NK-92 treated with Interleukin-12 subunit alpha and Interleukin-12 subunit beta, amount 100 ng/mL, for 24 hours (cell line): ENCODE data around the gene TMEM80.
"Not testable (repeated sequence)": the region's sequence is repeated elsewhere in the genome, so short reads cannot be mapped to it uniquely, and the experiment has no call there.

Source experiments
- DNase-seq: peaks from one replicate; lab custom pipeline; 2025; lab: John Stamatoyannopoulos, UW

TMEM80 gene

GRCh38 chr11:679271-680207 is 16.1 kb upstream of the TMEM80 start:
- DNase-seq, result no peak

DNA sequence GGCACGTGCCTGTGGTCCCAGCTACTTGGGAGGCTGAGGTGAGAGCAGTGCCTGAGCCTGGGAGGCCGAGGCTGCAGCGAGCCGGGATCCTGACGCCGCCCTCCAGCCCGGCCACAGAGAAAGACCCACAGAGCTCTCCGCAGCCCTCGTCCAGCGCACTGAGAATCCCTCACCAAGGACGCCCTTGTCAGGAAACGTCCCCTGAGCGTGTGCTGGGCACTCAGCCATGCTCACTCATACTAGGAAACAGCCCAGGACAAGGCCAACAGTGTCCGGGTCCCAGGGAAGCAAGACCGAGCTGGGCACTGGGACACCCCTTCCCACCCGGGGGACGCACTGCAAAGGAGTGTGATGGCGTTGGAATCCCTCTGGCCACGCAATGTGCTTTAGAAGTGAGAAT is 15.1 kb upstream of the TMEM80 start:
- DNase-seq, result no peak

DNA sequence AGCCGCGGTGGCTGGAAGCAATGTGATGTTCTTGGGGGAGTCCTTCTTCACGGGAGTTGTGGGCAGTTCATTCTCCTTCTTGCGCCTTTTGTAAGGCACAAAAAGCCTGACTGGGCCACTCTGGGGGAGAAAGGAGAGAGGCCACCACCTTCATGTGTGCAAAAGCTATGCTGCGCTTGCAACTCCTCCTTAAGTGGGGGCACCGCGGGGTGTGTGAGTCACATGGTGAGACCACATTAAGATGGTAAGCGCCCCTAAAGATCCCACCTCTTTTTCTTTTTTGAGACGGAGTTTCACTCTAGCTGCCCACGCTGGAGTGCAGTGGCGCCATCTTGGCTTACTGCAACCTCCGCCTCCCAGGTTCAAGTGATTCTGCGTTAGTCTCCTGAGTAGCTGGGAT is 14.6 kb upstream of the TMEM80 start:
- no peak for DNase-seq

DNA sequence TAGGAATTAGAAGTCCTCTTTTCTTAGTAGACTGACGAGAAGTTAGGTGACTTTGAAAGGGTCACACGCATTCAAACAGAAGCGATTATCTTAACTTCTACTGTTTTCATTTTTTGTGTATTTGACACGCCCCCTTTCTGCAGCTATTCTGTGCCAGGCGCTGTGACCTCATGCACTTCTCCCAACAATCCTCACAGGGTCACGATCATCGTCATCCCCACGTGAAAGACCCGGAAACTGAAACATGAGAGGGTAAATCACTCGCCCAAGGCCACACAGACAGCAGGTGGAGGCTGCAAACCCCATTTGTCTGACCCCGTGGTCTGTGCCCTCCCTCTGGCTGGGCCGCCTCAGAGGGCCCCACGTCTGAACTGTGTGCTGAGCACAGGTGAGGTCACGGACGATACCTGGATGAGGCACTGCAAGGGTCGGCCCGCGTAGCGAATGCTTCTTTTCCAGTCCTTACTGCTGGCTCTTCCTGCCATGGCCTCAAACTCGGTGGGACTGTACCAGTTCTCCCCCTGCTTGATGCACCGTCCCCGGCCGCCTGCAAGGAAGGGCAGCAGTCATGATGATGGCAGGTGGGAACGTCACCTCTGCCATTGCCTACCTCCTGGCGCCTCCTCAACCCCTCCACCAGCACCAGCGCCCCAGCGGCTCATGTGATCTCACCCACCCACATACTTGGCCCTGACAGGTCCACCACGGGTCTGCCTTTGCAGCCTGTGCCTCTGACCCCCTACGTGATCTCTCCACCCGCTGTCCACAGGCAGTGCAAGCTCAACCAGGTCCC is 9.0 kb upstream of the TMEM80 start:
- DNase-seq, result no peak

DNA sequence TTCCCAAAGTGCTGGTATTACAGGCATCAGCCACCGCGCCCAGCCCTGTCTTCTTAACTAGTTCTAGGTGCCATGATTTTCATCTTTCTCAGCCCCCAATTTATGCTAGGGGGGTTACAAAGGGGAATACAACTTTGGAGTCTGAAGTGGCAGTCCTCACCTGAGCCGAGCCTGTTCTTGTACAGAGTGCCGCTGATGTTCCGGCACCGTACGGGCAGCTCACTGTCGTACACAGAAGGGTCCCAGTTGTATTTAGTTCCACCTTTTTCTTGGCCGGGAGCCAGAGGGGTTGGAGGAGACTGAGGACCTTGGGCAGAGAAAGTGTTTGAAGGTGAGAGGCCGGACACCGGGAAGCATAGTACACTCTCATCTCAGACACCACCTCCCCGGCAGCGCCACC is 7.9 kb upstream of the TMEM80 start:
- no peak for DNase-seq

GRCh38 chr11:688681-689080 is 6.9 kb upstream of the TMEM80 start:
- no peak for DNase-seq

GRCh38 chr11:689625-690024 is 6.0 kb upstream of the TMEM80 start:
- no peak for DNase-seq

DNA sequence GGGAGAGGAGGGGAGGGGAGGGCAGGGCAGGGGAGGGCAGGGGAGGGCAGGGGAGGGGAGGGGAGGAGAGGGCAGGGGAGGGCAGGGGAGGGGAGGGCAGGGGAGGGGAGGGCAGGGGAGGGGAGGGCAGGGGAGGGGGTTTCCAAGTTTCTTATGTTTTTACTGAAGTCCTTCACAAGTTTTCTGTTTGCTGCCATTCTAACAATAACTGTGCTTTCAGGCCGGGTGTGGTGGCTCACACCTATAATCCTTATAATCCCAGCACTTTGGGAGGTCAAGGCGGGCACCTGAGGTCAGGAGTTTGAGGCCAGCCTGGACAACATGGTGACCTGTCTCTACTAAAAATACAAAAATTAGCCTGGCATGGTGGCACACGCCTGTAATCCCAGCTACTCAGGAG is 5.4 kb upstream of the TMEM80 start:
- DNase-seq, result not testable (repeated sequence)

- no peak for DNase-seq
These were observed 4.6 kb upstream of the TMEM80 start for GRCh38 chr11:690738-691633.

- DNase-seq, result no peak
These were observed 3.7 kb upstream of the TMEM80 start for GRCh38 chr11:691710-692590.

DNA sequence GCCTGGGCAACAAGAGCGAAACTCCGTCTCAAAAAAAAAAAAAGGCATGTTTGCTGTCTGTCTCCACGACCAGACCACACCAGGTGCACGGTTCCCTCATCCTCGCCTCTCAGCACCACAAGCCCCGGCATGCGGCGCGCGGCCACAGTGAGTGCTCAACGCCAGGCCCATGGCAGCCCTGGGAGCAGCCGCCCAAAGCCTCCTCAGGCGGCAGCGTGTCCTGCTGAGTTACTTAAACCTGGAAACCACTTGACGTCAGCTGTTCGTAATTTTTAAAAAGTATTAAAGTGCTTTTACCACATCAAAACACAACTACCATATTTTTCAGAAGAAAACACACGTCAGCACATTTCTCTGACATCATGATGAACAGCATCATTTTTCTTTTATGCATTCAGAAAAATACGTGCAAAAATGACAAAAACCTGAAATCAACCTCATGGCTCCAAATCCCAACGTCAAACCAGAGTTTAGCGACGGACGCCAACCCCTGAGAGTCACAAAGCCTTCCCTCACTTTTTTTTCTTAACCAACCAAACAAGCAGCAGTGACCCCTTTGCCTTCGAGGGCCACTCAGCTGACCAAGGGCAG is 2.7 kb upstream of the TMEM80 start:
- DNase-seq, result no peak

DNA sequence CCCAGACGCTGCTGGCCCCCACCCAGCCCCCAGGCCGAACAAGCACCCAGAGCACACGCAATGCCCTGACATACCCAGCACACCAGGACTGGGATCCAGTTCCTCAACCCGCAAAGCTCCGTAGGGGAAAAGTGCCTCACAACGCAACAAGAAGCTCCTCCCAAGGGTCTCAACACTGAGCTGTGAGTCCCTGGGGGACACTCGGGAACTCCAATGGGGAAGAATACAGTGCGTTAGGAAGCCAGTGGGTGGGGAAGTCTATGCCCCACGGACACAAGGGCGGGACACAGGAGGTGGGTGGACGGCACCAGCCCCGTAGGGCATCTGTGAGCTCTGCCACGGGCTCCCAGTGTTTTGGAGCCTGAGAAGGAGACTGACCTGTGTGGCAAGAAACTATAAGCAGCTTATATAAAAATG is 2.2 kb upstream of the TMEM80 start:
- no peak for DNase-seq

- no peak for DNase-seq
These were observed 1.6 kb upstream of the TMEM80 start for GRCh38 chr11:693887-694562.

GRCh38 chr11:694563-695287 is 891 bp upstream of the TMEM80 start, which contains the start of gene DEAF1:
TSS of gene DEAF1 (minus strand) at chr11:695222. CDS start at chr11:695047, 175 bp downstream.
- peak; percentile 99 for DNase-seq

DNA sequence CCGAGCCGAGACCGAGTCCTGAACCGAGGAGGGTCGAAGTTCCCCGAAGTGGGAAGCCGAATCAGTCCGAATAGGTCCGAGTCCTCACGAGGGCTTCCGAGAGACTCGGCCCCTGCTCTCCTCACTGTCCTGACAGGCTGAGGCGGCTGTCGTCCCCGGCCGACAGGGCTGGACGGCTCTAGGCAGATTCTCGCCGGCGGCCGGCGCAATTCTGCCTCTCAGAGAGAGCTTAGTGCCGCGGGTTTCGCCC is 403 bp upstream of the TMEM80 start:
- DNase-seq, result no peak

- no peak for DNase-seq
These were observed 1.4 kb downstream of the TMEM80 start for GRCh38 chr11:696955-697491.

DNA sequence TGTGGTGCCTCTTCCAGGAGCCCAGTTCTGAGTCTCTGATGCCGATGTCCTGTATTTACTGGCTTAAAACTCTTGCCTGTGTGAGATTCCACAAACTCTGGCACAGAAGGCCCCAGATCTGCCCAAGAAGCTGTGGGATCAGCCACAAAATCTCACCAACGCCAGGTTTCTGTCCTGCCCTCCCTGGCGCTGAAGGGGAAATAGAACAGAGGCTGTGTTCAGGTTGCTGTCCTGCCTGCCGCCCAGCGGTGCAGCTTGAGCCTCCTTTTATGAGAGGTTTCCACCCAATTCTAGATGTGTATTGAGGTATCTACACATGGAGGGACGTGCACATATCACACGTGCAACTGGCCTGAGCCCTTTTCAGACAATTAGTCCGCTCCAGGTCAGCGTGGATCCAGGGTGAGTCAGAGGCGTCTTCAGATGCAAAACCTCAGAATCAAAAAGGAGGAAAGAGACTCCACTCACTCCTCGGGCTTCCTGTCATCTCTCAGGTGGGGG is 2.2 kb downstream of the TMEM80 start:
- DNase-seq, result no peak

- DNase-seq, result no peak
These were observed 3.0 kb downstream of the TMEM80 start for GRCh38 chr11:698493-699115.

- no peak for DNase-seq
These were observed 3.5 kb downstream of the TMEM80 start for GRCh38 chr11:699116-699508.
